ENCODE measurements around the gene PLA2G6.
"Not testable (repeated sequence)": the region's sequence is repeated elsewhere in the genome, so short reads cannot be mapped to it uniquely, and the experiment has no call there.

The PLA2G6 gene

DNA sequence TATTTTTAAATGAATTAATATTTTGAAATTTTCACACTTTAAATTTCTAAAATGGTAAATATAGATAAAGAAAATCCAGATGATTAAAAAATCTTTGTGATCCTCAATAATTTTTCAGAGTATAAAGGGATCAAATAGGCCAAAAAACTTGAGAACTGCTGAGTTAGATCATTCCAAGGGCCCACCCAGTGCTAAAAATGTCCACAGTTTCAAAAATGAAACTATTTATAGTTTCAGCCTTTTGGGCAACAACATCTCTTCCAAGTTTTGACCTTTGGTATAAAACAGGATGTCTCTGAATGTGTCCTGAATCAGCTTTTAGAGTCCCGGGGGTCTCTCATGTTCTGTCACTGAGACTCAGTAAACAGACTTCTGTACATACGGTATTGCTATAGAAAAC, 50.2 kb downstream of the PLA2G6 start:
- no peak for DNase-seq

DNA sequence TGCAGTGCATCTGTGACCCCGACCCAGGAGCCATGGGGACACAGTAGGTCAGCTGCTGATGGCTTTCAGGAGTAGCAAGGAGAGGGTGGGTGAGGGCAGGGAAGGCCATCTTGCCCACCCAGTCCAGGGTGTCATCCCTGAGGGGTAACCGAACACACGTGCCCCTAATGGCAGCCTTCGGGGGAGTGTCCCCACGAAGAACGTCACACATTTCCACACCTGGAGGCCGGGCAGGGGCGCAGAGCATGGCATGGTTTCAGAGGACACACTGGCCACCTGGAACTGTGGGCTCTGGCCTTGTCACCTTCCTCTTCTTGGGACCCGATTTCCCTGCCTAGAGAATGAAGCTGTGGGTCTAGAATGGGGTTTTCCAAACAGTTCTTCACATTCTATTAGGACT, 51.8 kb downstream of the PLA2G6 start:
- DNase-seq, result no peak

DNA sequence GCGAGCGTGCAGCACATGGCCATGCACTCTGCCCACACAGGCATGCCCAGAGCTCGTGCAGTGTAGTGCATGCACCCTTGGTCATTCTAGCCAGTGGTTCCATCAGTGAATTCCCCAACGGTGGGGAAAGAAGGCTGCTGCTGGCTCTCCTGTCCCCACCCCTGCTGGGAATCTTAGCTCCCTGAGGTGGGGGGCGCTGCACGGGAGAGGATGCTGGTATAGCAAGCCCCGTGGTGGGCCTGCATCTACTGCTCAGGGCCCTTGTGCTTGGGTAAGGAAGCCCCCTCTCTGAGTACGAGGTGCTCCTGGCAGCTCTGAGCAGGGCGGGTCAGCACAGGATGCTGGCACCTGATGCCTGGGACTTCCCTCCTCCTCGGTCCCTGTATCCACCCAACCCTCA, 52.6 kb downstream of the PLA2G6 start:
- no peak for DNase-seq

DNA sequence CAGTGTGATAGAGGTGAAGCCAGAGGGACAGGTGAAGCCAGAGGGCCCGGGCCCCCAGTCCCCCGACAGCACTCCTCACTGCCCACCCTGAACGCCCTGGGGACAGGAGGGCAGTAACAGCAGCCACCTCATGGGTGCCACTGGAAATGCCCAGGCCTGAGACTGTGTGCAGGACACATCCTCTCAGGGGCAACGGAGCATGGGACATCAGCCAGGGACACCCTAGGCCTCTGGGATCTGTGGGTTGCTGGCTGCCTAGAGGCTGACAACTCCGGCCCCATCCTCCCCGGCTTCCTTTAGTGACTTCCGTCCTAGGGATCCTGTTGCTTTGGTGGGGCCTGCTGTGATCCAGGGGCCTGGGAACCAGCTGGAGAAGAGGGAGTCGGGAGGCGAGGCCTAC, 53.8 kb downstream of the PLA2G6 start:
- no peak for DNase-seq

DNA sequence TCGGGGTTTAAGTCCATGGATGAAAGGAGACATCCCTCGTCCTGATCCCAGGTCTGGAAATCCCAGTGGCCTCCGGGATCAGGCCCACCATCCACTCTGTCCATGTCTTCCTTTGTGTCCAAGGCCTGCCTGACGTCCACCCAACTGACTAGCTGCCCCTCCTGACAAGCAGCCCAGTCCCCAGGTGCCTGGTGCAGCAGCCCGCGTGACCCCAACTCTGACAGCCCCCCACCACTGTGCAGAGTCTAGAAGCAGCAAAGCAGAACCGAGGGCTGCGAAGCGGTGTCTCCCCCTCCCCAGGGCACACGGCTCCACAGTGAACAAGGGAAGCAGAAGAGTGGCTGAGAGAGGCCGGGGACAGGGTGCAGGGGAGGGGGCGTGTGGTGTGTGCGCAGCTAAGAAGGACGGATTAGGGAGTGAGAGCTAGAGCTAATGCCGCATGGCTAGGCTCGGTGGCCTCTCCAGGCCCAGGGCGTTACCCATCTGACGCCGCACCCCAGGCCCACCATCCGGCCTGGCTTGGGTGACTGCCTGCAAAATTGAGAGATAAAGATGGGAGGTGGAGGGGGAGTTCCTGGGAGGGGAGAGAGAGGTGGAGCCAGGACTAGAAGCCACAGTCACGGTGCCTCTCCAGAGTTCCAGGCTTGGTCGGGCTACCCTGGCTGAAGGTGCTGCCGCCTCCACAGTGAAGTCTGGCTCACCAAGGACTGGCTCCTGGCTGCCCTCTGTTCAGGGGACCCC, 54.5 kb downstream of the PLA2G6 start:
- DNase-seq, result no peak

DNA sequence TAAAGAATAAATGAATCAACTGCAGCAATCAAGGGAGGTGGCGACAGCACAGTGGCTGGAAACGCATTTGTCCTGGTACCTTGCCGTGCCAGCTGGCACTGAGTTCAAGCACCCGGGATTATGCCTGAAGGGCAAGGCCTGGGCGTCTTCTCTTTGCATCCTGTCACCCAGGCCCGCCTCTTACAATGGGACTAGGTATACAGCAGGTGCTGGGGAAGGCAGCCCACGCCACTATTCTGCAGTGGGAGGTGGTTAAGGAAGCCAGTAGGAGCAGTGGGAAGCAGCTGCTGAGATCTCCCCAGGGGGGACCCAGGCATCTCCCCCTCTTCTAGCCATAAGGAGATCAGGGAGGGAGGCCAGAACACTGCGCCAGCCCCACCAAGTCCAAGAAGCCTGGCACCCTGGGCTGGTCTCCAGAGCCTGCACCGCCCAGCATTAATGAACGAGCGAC, 55.9 kb downstream of the PLA2G6 start:
- no peak for DNase-seq

DNA sequence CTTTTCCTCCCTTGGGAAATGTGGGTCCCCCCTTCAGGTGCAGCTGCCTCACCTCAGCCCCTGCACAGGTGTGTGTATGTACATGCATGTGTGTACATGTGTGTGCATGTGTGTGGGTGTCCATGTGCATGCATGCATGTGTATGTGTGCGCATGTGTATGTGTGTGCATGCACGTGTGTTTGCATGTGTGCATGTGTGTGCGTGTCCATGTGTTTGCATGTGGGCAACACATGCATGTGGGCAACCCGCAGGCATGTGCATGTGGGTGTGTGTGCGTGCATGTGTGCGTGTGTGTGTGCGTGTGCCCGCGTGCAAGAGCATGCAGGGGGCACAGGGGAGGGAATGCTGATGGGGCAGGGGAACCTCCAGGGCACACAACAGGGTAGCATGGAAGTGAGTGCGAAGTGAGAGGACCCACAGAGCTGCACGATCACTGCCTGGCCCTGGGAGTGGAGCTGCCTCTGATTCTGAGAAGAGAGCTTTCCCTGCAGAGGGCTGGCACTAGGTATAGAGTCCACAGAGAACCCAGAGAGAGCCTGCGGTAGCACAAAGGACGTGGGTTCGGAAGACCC, 56.5 kb downstream of the PLA2G6 start:
- DNase-seq, result no peak

DNA sequence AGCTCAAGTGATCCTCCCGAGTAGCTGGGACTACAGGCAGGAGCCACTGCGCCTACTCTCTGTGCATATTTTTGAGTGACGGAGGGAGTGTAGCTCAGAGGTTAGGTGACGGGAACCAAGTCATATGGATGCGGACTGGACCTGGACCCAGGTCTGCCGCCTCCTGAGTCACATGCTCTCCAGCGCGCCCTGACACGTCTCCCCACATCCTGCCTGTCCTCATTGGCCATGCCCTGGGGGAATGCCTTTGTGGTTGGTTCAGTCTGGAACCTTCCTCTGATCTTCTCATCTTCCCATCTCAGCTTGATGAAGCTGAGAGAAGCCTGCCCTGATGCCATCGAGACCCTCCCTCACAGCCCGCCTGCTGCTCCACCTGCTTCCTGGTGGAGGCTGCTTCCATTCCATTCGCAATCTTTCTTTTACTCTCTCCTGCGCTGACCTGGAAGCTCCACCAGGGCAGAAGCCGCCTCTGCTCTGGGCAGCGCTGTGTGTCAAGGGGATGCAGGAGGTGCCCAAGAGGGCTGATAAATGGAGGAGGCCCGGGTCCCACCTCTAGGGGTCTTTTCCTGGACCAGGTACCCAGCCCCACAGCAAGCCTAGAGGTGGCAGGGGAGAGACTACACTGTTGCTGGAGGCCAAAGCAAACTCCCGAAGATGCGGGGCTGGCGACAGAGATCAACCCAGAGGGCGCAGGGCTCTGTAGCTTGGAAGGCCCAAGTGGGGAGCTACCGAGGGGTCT, 57.2 kb downstream of the PLA2G6 start:
- no peak for DNase-seq

DNA sequence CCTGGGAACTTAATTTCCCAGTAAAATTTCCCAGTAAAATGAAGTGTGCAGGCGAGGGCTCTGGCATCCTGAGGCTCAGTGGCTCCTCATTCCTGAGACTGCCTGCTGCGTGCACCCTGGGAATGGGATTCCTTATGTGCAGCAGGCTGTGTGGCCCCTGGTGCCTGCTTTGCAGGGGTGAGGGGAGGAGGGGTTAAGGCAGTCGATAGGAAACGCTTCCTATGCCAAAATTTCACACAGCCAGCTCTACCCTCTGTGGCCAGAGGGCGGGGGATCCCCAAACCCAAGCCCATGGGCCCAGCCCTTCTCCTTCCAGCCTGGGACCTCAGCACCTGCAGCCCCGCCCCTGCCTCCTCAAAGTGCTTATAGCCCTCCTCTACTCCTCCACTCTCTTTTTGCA, 59.0 kb downstream of the PLA2G6 start:
- DNase-seq, result no peak

DNA sequence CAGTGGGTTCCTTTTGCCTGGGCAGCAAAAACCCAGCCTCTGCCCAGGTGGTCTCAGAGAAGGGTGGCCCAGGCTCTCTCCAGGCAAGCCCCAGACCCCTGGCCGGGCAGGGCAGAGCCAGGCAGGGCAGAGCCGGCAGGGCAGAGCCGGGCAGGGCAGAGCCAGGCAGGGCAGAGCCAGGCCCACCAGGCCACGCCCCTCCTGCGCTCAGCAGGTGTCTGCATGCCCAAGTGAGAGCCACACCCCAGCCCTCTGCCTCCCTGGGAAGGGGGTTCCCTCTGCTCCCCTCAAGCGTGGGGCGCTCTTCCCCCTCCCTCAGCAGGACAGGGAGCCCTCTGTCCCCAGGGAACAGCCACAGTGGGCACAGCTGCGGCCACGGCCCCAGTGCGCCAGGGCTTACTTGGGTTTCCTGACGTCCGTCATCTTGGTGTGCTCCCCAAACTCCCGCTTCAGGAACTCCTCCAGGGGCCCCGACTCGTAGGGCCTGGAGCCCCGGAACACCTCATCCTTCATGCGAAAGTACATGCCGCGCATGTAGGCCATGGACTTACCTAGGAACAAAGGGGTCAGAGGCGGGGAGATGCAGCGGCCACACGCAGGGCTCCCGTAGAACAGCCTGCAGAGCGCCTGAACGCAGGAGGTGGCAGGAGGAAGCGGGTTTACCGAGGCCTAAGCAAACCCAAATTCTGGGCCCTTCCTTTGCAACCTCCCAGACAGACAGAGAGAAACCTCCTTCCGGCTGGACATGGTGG, 61.1 kb downstream of the PLA2G6 start:
- no peak for DNase-seq

DNA sequence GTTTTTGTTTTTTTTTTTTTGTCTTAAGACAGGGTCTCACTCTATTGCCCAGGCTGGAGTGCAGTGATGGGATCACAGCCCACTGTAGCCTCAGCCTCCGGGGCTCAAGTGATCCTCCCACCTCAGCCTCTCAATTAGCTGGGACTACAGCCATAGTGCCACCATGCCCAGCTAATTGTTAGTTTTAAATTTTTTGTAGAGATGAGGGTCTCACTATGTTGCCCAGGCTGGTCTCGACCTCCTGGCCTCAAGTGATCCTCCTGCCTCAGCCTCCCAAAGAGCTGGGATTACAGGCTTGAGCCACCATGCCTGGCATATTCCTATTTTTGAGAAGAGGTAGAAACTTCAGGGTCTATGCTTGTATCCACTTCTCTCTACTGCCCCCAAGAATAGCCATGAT, 62.9 kb downstream of the PLA2G6 start:
- not testable (repeated sequence) for DNase-seq

DNA sequence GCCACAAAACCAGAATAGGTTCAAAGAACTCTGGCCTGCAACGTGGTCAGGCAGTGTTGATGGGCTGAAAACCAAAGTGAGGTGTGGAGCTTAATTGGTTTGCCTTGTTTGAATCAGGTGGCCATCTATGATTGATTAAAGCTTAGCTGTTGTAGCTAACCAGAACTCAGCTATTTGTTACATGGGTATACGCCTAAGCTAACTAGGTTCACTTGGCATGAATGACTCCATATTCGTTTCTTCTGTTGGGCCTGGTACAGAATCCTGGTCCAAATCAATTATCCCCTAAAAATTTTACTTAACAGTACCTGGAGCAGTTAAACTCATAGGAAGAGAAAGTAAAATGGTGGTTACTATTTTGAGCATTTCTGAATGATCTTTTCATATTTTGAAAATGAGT, 63.4 kb downstream of the PLA2G6 start:
- DNase-seq, result no peak

DNA sequence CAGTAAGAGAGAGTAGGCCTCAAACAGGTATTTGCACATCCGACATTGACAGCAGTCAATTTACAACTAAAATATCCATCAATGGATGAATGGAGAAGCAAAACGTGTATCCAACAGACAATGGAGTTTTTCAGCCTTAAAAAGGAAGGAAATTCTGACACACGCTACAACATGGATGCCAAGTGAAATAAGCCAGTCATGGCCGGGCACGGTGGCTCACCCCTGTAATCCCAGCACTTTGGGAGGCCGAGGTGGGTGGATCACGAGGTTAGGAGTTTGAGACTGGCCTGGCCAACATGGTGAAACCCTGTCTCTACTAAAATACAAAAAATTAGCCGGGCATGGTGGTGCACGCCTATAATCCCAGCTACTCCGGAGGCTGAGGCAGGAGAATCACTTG, 64.1 kb downstream of the PLA2G6 start:
- not testable (repeated sequence) for DNase-seq

DNA sequence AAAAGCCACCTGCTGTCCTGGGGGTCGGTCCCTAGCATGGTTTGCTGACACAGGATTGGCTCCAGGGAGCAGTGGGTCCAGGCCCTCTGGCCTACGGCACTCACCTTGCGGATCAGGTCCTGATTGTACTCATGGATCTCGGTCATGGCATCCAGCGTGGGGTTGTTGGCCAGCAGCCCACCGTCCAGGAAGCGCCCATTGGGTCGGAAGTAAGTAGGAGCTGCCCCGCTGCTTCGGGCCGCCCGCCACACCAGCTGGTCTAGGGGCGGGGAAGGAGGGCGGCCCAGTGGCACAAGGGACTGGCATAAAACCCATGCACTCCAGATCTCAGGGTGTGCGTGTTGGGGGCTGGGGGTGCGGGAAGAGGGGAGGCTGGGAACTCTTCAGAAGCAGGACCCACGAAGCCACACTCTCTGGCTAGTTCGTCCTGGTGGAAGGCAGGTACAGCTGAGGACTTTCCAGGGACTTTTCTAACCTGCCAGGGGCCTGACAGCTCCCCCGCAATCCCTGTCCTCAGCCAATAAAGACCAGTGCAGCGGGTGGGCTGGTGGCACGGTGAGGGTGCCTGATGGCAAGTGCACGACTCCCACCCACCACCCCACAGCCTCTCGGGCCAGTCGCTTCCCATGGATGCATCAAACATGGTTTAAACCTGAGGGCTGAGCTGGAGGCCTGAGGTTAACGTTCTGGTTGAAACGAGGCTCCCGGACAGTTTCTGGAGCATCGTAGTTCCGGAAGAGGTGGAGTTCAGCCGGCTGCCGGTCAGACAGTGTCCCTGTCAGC, 66.0 kb downstream of the PLA2G6 start:
- no peak for DNase-seq

DNA sequence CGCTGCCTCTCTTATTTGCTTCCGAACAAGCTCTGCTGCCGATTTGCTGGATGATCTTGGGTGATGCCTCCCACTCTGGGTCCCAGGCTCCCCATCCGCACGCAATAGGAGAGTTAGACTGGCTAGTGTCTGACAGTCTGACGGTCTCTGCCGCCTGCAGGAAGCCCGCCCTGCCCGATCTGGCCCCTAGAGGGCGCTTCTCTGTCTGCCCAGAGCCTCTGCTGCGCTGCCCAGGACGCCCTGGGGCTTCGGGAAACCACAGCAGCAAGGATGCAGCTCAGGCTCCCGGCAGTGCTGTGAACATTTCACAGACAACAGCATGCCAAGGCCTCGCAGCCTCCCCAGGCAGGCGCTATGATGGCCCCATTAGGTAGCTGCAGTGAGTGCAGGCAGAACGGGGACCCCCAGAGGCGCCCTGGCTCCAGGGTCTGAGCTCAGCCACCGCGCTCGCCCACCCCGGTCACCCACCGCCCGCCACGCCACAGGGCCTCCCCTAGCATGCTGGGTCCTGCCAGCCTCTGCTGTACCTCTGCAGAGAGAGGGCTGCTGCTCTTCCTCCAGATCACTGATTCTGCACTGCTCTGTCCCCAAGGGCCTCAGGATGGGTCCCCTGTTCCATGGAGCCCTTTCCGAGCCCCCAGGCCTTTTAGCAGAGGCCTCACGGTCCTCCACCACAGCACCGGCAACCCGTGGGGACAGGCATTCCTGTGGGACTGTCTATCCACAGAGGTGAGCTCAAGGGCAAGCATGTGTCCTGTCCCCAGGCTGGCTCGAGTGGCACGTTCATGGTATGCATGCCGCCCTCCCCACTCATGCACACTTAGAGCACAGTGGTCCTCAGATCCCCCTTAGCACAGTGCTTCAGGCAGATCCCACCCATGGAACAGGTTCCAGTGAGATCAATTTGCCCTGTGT, 66.9 kb downstream of the PLA2G6 start:
- peak; percentile 47 for DNase-seq

DNA sequence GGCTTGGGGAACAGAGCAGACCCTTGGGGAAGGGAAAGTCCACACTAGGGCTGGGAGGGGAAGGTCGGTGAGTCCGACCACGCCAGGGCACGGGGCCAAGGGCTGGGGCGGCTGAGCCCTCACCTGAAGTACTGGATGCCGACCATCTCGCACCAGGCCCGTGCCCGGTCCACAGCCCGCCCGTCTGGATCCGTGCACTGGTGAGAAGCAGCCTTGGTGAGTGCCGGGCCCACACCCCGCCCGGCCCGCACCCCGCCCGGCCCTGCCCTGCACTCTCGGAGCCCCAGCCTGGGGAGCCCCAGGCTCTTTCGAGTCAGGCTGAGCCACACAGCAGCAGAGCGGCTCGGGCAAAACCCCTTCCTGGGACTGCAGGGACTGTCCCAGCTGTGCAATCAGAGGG, 69.2 kb downstream of the PLA2G6 start:
- DNase-seq, result no peak

DNA sequence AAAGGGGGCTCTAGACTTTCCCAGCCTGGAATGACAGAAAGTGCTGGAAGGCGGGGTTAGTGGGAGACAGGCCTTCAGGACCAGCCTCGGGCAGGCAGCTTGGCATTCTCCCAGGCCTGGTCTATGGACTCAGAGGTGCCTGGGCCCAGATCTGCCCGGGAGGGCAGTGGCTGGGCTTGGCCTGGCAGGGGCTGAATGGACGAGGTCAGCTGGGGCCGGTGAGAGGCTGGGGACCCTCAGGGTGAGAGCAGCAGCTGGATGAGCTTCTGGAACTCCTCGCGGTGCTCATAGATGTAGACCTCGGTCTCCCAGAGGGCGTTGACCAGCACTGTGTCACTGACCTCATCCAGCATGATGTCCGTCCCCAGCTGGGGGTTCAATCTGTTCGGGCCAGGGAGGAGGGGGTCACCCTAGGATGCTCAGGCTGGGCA, 69.7 kb downstream of the PLA2G6 start:
- no peak for DNase-seq

DNA sequence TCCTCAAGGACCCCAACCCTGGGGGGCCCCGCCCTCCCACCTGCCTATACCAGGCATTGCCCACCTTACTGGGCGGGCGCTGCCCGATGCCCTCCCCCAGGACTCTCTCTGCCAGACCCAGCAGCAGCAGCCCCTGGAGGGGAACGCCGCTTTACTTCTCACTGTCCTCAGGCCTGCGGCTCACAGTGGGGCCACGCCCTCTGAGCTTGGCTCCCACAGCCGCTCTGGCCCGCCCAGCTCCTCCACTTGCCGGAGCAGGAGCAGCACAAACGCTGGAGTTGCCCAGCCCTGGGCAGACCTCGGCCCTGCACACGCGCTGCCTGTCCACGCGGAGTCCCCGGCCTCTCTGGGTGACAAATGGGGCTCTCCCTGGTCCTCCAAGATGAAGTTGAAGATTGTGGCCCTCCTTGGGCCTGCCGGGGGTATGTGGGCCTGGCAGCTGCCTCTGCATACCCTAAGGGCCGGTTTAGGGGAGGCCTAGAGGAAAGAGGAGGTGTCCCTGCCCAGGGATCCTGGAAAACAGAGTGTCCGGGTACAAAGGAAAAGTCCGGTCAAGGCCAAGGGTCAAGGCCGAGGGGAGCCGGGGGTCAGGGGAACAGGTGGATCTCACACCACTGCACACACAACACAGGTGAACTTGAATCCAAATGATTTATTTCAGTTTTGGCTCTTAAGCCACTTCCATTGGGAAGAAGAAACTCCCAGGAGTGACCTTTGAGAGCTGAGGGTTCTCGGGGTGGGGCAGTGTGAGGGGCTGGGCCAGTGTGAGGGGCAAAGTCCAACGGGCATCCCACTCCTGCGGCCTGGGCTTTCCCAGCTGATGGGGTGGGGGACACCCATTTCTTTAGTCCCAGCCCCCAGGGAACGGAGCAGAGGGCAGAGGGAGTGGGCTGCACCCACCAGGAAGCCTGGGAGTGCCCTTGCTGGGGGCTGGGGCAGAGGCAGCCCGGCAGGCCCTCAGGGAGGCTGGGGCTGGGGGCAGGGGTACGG, 70.5 kb downstream of the PLA2G6 start:
- no peak for DNase-seq

DNA sequence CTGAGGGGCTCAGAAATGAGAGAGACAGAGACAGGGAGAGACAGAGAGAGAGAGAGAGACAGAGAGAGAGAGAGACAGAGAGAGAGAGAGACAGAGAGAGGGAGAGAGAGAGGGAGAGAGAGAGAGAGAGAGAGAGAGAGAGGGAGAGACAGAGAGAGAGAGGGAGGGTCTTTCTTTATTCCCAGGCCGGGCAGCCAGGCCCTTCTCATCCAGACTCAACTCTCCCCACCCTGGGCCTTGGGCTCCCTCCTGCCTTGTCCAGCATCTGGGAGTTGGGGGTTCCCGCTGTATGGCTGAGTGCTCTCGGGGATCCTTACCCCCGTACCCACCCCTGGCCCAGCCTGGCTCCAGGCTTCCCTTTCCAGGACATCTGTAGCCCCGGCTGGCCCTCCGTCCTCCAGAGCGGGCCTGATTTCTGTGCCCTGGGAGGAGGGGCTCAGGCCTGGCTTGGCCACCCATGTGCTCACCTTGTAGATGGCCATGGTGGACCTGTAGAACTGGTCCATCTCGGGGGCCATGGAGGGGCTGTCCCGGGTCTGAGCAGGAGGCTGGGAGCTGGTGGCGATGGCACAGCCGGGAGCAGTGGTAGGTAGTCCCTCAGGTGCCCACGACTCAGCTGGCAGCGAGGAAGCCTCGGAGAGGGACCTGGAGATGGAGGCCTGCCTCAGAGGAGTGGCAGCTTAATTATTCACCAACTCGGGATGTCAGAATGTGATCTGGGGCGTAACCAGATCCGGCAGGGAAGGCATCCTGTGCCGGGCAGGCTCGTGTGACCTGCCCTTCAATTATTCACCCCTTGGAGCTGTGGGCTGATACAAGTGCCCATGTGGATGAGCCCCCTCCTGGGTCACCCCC, 71.4 kb downstream of the PLA2G6 start, which contains the start of gene BAIAP2L2:
BAIAP2L2 (minus strand) TSS at position 677 of the 855 bp plus-strand sequence; CDS start at position 518, 159 bp downstream.
- no peak for DNase-seq
